GM12865 (cell line): ENCODE measurements around the gene LGR4.
"Not testable (repeated sequence)": the region's sequence is repeated elsewhere in the genome, so short reads cannot be mapped to it uniquely, and the experiment has no call there.

Experiments used
- DNase-seq: peaks from one replicate; pipeline ENCODE4 v3.0.0; 2010; ENCODE audit warnings: low read depth
- H3K4me3 ChIP-seq: 2 replicates; pipeline ENCODE4 v1.5.1; 2011; ENCODE audit warnings: mild to moderate bottlenecking, low read depth, low read length, control low read depth
- CTCF ChIP-seq: IDR thresholded peaks from 2 replicates; pipeline ENCODE4 v1.5.1; 2011; ENCODE audit warnings: low read length, control low read depth, low read depth, inconsistent platforms; ENCODE audit not compliant: insufficient read depth; ENCODE audit errors: missing control alignments

The LGR4 gene

DNA sequence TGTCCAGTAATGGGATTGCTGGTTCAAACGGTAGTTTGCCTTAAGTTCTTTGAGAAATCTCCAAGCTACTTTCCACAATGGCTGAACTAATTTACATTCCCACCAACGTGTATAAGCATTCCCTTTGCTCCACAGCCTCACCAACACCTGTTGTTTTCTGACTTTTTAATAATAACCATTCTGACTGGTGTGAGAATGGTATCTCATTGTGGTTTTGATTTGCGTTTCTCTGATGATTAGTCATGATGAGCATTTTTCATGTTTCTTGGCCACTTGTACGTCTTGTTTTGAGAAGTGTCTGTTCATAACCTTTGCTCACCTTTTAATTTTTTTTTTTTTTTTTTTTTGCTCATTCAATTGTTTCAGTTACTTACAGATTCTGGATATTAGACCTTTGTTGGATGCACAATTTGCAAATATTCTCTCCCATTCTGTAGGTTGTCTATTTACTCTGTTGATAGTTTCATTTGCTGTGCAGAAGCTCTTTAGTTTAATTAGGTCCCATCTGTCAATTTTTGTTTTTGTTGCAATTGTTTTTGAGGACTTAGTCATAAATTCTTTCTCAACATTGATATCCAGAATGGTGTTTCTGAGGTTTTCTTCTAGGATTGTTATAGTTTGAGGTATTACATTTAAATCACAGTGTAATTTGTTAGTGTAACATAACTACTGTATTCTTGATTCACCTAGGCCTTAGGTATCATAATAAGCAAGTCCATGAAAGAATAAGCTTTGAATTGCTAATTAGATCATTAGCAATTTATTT lies 142.5 kb downstream of the LGR4 start:
- DNase-seq, result peak; percentile 10
- H3K4me3 ChIP-seq, result no peak overlapping the region
- no peak for TF ChIP-seq CTCF

DNA sequence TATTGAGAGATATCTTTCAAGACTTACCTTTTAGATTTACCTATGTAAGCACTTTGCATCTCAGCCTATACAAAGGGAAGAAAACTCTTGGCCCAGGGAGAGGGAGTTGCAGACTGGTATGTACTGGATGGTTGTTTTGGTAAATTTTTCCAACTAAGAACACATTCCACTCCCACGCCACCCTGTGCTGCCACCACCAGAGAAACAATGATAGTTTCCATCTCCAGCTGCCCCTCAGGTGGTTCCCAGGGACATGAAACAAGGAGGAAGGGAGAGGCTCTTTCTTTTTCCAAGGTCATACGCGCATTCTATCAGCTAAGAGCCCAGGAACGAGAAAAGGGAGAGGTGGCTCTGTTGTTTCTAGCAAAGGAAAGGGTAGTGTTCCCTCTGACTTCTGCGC lies 144.0 kb downstream of the LGR4 start:
- DNase-seq, result no peak
- no peak overlapping the region for H3K4me3 ChIP-seq
- no peak for TF ChIP-seq CTCF

DNA sequence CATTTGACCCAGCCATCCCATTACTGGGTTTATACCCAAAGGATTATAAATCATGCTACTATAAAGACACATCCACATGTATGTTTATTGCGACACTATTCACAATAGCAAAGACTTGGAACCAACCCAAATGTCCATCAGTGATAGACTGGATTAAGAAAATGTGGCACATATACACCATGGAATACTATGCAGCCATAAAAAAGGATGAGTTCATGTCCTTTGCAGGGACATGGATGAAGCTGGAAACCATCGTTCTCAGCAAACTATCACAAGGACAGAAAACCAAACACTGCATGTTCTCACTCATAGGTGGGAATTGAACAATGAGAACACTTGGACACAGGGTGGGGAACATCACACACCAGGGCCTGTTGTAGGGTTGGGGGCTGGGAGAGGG lies 145.5 kb downstream of the LGR4 start:
- not testable (repeated sequence) for H3K4me3 ChIP-seq, DNase-seq

GRCh38 chr11:27322196-27322595 lies 150.4 kb downstream of the LGR4 start:
- H3K4me3 ChIP-seq, DNase-seq: not testable (repeated sequence)

DNA sequence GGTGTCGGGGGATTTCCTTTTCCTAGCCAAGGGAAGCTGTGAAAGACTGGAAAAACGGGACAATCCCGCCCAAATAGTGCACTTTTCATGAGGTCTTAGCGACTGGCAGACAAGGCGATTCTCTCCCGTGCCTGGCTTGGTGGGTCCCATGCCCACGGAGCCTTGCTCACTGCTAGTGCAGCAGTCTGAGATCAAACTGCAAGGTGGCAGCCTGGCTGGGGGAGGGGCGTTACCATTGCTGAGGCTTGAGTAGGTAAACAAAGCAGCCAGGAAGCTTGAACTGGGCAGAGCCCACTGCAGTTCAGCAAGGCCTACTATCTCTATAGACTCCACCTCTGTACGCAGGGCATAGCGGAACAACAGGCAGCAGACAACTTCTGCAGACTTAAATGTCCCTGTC lies 151.2 kb downstream of the LGR4 start:
- DNase-seq, H3K4me3 ChIP-seq: not testable (repeated sequence)

DNA sequence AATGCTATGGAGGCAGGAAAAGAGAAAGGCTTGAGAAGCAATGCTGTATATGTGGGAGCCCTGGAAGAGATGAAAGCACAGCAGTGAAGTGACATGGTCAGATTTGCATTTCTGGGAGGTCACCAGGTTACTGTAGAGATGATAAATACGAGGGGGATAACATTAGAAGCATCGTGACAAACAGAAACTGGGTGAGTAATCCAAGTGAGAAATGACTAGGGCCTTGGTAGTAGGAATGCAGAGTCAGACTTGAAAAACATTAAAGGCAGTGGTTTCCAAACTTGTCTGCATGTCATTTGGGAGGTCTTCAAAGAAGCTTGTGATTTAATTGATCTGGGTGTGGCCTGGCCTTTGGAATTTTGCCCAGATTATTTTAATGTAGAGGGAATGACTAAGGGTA lies 153.5 kb downstream of the LGR4 start:
- no peak overlapping the region for H3K4me3 ChIP-seq
- DNase-seq, result peak; percentile 77
- TF ChIP-seq CTCF, result no peak

- DNase-seq, result no peak
- no peak overlapping the region for H3K4me3 ChIP-seq
- TF ChIP-seq CTCF, result no peak
Measured at GRCh38 chr11:27317751-27318150, 154.8 kb downstream of the LGR4 start.
